K562 (cell line): ENCODE data around the gene CFAP53. TPM values are rescaled to one million over a fixed set of nuclear protein-coding genes. Genes with fewer than 3 reads are reported as not detected.

Source experiments
- ATAC-seq: fragments of 200-7000 bp; cut with Tn5 transposase; 3 replicates; pipeline ENCODE4 v1.9.1; 2020; ENCODE audit warnings: moderate library complexity
- BruUV-seq: library from RNA; stranded (reverse); fragments of 400-500 nt; replicated peaks from 2 replicates; lab custom pipeline; 2021; lab: Mats Ljungman, UMichigan
- CTCF ChIA-PET: fragments of 300-600 bp; formaldehyde crosslinking; extraction: SDS; loops from one replicate; lab custom pipeline; 2021; ENCODE audit warnings: low intra/inter-chr PET ratio; lab: Yijun Ruan, JAX
- POLR2A ChIA-PET: fragments of 300-600, 350-650 bp; sonication (Branson Sonifier 250); formaldehyde crosslinking; extraction: SDS; loops from one replicate; lab custom pipeline; 2021; ENCODE audit warnings: antibody characterized with exemption, inconsistent platforms; lab: Yijun Ruan, JAX
- DNase-seq, 4 experiments: peaks; one replicate each; pipeline versions ENCODE4 v3.0.0 to v3.0.0-alpha.2; 2011 to 2018; ENCODE audit warnings: low spot score in 3 of 4, mixed read lengths in 3 of 4; ENCODE audit errors: extremely low read depth in 1 of 4
- FAIRE-seq: peaks from 2 replicates; lab custom pipeline; 2011; peaks lifted over from hg19 to GRCh38; lab: Jason Lieb, UNC
- H2AFZ ChIP-seq: 2 replicates; pipeline ENCODE4 v1.6.0; 2011; ENCODE audit warnings: low read depth, low read length, control low read depth, inconsistent platforms
- H3K27ac ChIP-seq: fragments of 200-600 bp; 3 replicates; pipeline ENCODE4 v1.8.0; 2011; ENCODE audit warnings: low read depth, mild to moderate bottlenecking, control low read depth, inconsistent platforms, low read length, moderate library complexity, mixed read lengths; ENCODE audit errors: extremely low read depth
- H3K27me3 ChIP-seq, 2 experiments: fragments of 300-600 bp in 1 of 2; 2 replicates in 1 of 2; 3 replicates in 1 of 2; pipeline versions ENCODE4 v1.6.0 to v1.8.0; 2011; ENCODE audit warnings: inconsistent platforms in 2 of 2, low read length in 2 of 2, mild to moderate bottlenecking in 1 of 2, mixed read lengths in 1 of 2, moderate library complexity in 1 of 2; ENCODE audit not compliant: control insufficient read depth in 2 of 2, insufficient read depth in 2 of 2
- H3K36me3 ChIP-seq: fragments of 300-600 bp; 3 replicates; pipeline ENCODE4 v1.8.0; 2011; ENCODE audit warnings: mild to moderate bottlenecking, low read length, inconsistent platforms; ENCODE audit not compliant: control insufficient read depth, insufficient read depth
- H3K4me1 ChIP-seq, 2 experiments: fragments of 200-600 bp in 1 of 2; replicated peaks in 1 of 2; 2 replicates in 1 of 2; 3 replicates in 1 of 2; pipeline versions ENCODE4 v1.5.1 to v1.8.0; 2011; ENCODE audit warnings: inconsistent platforms in 2 of 2, low read length in 2 of 2, mild to moderate bottlenecking in 1 of 2, mixed read lengths in 1 of 2, moderate library complexity in 1 of 2; ENCODE audit not compliant: control insufficient read depth in 2 of 2, insufficient read depth in 2 of 2
- H3K4me2 ChIP-seq: 2 replicates; pipeline ENCODE4 v1.6.1; 2011; ENCODE audit warnings: low read length, control low read depth, inconsistent platforms, mixed read lengths; ENCODE audit not compliant: insufficient read depth
- H3K4me3 ChIP-seq: fragments of 200-600 bp; sonication (generic), shearing (Covaris generic); 2 replicates; pipeline ENCODE4 v1.5.1; 2016; ENCODE audit warnings: control low read depth, inconsistent platforms
- H3K79me2 ChIP-seq: fragments of 200-600 bp; 3 replicates; pipeline ENCODE4 v1.8.0; 2011; ENCODE audit warnings: low read length, inconsistent platforms; ENCODE audit not compliant: control insufficient read depth, insufficient read depth
- H3K9ac ChIP-seq, 2 experiments: 2 replicates each; pipeline versions ENCODE4 v1.6.0 to v1.6.1; 2011; ENCODE audit warnings: low read depth in 2 of 2, low read length in 2 of 2, control low read depth in 1 of 2, inconsistent platforms in 1 of 2, mild to moderate bottlenecking in 1 of 2, mixed read lengths in 1 of 2; ENCODE audit not compliant: insufficient read depth in 1 of 2
- H3K9me1 ChIP-seq: one replicate; pipeline ENCODE4 v1.6.0; 2011; ENCODE audit warnings: inconsistent platforms, mild to moderate bottlenecking, low read length, moderate library complexity; ENCODE audit not compliant: control insufficient read depth, insufficient read depth
- H3K9me3 ChIP-seq: replicated peaks from 2 replicates; pipeline ENCODE4 v1.5.1; 2011; ENCODE audit warnings: low read depth, low read length, inconsistent platforms; ENCODE audit not compliant: control insufficient read depth, insufficient read depth
- H4K20me1 ChIP-seq: replicated peaks from 2 replicates; pipeline ENCODE4 v1.6.1; 2011; ENCODE audit warnings: low read length, inconsistent platforms, mixed read lengths; ENCODE audit not compliant: control insufficient read depth, insufficient read depth
- COPS2 ChIP-seq: fragments of 450-650 bp; conservative IDR thresholded peaks from 2 replicates; pipeline ENCODE4 v1.6.1; 2016; ENCODE audit warnings: mild to moderate bottlenecking, moderate library complexity
- GATAD2B ChIP-seq: fragments of 450-650 bp; IDR thresholded peaks from 2 replicates; pipeline ENCODE4 v1.6.1; 2017; ENCODE audit warnings: mild to moderate bottlenecking, borderline replicate concordance
- POLR2G ChIP-seq: fragments of 200-400 bp; formaldehyde crosslinking; IDR thresholded peaks from 2 replicates; pipeline ENCODE4 v1.6.1; 2017; ENCODE audit warnings: low read depth, mild to moderate bottlenecking, antibody characterized with exemption, low read length, moderate library complexity
- RBFOX2 ChIP-seq: fragments of 200-400 bp; formaldehyde crosslinking; IDR thresholded peaks from 2 replicates; pipeline ENCODE4 v1.6.1; 2017; ENCODE audit warnings: low read depth, mild to moderate bottlenecking, low read length, moderate library complexity
- WGBS: fragments of 100-300 bp; shearing (Covaris generic); methylation state at CpG from one replicate; pipeline ENCODE4 v1.1.6; 2016; ENCODE audit warnings: low coverage, mixed read lengths; ENCODE audit not compliant: insufficient coverage; ENCODE audit errors: missing lambda C conversion rate; 5-methylcytosine and 5-hydroxymethylcytosine counted together
- in situ Hi-C: fragments of 300-500 bp; cut with MboI; formaldehyde crosslinking; loops from 4 replicates; pipeline ENCODE4 v1.15.0; 2018; ENCODE audit warnings: inconsistent platforms, mixed read lengths
- intact Hi-C: fragments of 100-400 bp; cut with micrococcal nuclease; formaldehyde crosslinking; loops from 2 replicates; pipeline ENCODE4 v1.14.2; 2022
- polyA plus RNA-seq, 8 experiments: library from polyadenylated mRNA; depleted of rRNA in 4 of 8; stranded (reverse) in 5 of 8; unstranded in 3 of 8; fragments of >200 nt; fragmentation: Nextera tagmentation in 2 of 8; fragmentation: Illumina TruSeq in 1 of 8; extraction: Ambion mirVana in 2 of 8; extraction: Trizol in 1 of 8; gene quantifications; 2 replicates each; pipeline versions ENCODE4 v1.2.1 to v1.2.3, GENCODE V29; 2011 to 2014; ENCODE audit warnings: inconsistent platforms in 1 of 8, missing spikeins in 1 of 8
- total RNA-seq, 7 experiments: library from RNA; depleted of rRNA in 6 of 7; stranded (reverse); fragments of >200 nt in 6 of 7; fragmentation: Illumina TruSeq in 2 of 7; extraction: Trizol in 2 of 7; gene quantifications; 2 replicates each; pipeline versions ENCODE4 v1.2.1 to v1.2.3, GENCODE V29; 2011 to 2021; ENCODE audit warnings: low replicate concordance in 1 of 7

Gene CFAP53
- total and polyA plus RNA-seq, 9 of the 15 experiments (the other 6 are each of a cell fraction or from before 2014, with no cell fraction given), result 0.21 to 1.9 (median 1.2) TPM

DNA sequence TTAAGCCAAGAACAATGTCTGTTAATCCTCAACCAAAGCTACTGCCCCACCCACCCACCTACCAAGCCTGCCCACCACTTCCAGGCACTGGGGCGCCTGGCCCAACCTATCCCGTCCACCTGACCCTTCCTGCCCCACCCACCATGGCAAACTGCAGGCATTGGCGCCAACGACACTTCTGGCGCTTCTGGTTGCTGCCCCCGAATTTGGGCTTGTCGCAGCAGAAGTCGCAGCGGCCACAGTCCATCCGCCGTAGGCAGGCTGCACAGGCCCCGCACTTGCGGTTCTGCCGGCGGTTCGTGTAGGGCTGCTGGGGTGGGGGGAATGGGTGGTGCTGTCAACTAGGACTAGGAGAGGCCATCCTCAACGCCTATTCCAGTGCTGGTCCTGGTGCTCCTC, 7.7 kb upstream of the CFAP53 start:
- H3K79me2 ChIP-seq, result peaks cover 10% of the 10 kb centered on the region
- intact Hi-C loops, result no loop called here

DNA sequence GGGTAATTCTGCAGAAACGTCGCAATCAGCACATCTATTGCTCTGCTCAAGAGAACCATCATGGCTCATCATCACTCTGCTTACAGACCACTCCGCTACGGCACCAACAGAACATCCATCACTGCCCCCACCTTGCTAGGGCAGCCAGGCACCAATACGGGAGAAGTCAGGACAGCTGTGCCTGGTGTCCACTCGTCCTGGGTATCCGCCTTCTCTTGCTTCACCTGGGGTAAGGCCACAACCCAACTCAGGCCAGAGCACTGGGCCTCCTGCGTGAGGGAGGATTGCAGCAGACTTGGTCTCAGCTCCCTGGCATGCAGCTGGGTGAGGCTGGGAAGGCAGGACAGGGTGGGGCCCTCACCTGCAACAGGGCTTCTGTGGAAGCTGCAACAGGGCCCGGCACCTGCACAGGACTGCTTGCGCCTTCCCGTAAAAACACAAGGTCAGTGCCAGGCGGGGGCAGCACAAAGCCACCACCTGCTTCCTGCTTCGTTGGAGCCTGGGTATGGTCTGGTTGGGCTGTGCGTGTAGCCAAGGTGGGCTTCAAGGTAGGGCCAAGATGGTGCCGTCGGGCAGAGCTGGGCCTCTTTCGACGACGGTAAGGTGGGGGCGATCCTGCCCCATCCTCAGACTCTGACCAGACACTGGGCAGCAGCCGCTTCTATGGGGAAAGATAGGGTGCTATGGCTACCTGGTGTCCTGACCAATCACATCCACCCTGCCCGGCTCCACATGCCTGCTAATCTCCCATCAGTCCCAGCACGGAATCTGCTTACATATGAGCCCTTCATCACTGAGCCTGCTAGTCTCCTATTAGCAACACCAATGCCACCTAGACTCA, 7.1 kb upstream of the CFAP53 start:
- Histone ChIP-seq H2AFZ (no peak overlapping the region), H3K9me3 (peaks cover 7% of the 10 kb centered on the region), H3K4me1 (no peaks in the 10 kb centered on the region), H3K9me1 (no peaks in the 10 kb centered on the region), H3K79me2 (peaks cover 4% of the 10 kb centered on the region; the same call in 1 of the 3 replicates), H4K20me1 (no peaks in the 10 kb centered on the region), H3K9ac (no peak overlapping the region), H3K36me3 (peaks cover 95% of the 10 kb centered on the region), H3K4me2 (no peak overlapping the region), H3K27me3 (no peaks in the 10 kb centered on the region), H3K4me3 (no peak overlapping the region), H3K27ac (no peak overlapping the region)
- no TSS peak for BruUV-seq
- in situ Hi-C loops (no loop called here), intact Hi-C loops (no loop called here)
- ATAC-seq (no peak), DNase-seq (no peak), FAIRE-seq (no peak)
- ChIA-PET CTCF (no interaction called here), POLR2A (no interaction called here)
- 98% methylated on average over 11 of the region's 23 CpGs for WGBS
- peak; percentile 44 for TF ChIP-seq RBFOX2
- no peak for TF ChIP-seq GATAD2B

More for the DNA sequence above, 7.7 kb upstream of the CFAP53 start:
- no peak overlapping the region for H2AFZ ChIP-seq
- DNase-seq (no peak), FAIRE-seq (no peak), ATAC-seq (no peak)
- 100% methylated on average over 4 of the region's 17 CpGs for WGBS
- H3K9me3 ChIP-seq, result peaks cover 7% of the 10 kb centered on the region
- H4K20me1 ChIP-seq, result no peaks in the 10 kb centered on the region
- no peak overlapping the region for H3K4me2 ChIP-seq
- no peaks in the 10 kb centered on the region for H3K27me3 ChIP-seq
- no TSS peak for BruUV-seq
- peaks cover 96% of the 10 kb centered on the region for H3K36me3 ChIP-seq
- H3K27ac ChIP-seq, result no peak overlapping the region
- H3K9me1 ChIP-seq, result no peaks in the 10 kb centered on the region
- ChIA-PET POLR2A (no interaction called here), CTCF (no interaction called here)
- H3K4me1 ChIP-seq, result no peaks in the 10 kb centered on the region
- in situ Hi-C loops, result no loop called here
- no peak for TF ChIP-seq COPS2
- peak; percentile 40; the same call in 1 of the 2 replicates for TF ChIP-seq RBFOX2
- TF ChIP-seq POLR2G, result peak; percentile 30; the same call in 1 of the 2 replicates
- no peak overlapping the region for H3K9ac ChIP-seq
- H3K4me3 ChIP-seq, result no peak overlapping the region
